CD14-positive monocyte (primary cell): ENCODE data around the gene CIB4. TPM values are rescaled to one million over a fixed set of nuclear protein-coding genes. Genes with fewer than 3 reads are reported as not detected.

Experiments
- DNase-seq, 3 donors: peaks; one replicate each; pipeline ENCODE4 v3.0.0-alpha.2; 2011 to 2022
- H2AFZ ChIP-seq: 2 replicates; pipeline ENCODE4 v1.6.0; 2012; ENCODE audit warnings: mild to moderate bottlenecking, low read depth, low read length, inconsistent platforms; ENCODE audit not compliant: insufficient read depth, poor library complexity, severe bottlenecking
- H3K27ac ChIP-seq, 2 donors: 1 replicate in 1 of 2; 2 replicates in 1 of 2; pipeline ENCODE4 v1.5.1; 2012 to 2013; ENCODE audit warnings: low read length in 2 of 2, control low read depth in 1 of 2, inconsistent platforms in 1 of 2, low read depth in 1 of 2, mild to moderate bottlenecking in 1 of 2
- H3K27me3 ChIP-seq, 2 donors: one replicate each; pipeline versions ENCODE4 v1.6.0 to v1.6.1; 2011 to 2013; ENCODE audit warnings: low read length in 2 of 2; ENCODE audit not compliant: control insufficient read depth in 2 of 2, insufficient read depth in 2 of 2
- H3K36me3 ChIP-seq, 2 donors: replicated peaks in 1 of 2; 1 replicate in 1 of 2; 2 replicates in 1 of 2; pipeline versions ENCODE4 v1.5.1 to v1.6.1; 2012 to 2013; ENCODE audit warnings: low read length in 2 of 2, control low read depth in 1 of 2, inconsistent platforms in 1 of 2, mild to moderate bottlenecking in 1 of 2; ENCODE audit not compliant: insufficient read depth in 2 of 2, control insufficient read depth in 1 of 2
- H3K4me1 ChIP-seq, 2 donors: 1 replicate in 1 of 2; 2 replicates in 1 of 2; pipeline versions ENCODE4 v1.5.1 to v1.6.1; 2012 to 2013; ENCODE audit warnings: low read length in 2 of 2, control low read depth in 1 of 2, inconsistent platforms in 1 of 2, mild to moderate bottlenecking in 1 of 2, moderate library complexity in 1 of 2; ENCODE audit not compliant: insufficient read depth in 2 of 2, control insufficient read depth in 1 of 2
- H3K4me2 ChIP-seq: replicated peaks from 2 replicates; pipeline ENCODE3; 2012; ENCODE audit warnings: low read length, moderate library complexity, mild to moderate bottlenecking; ENCODE audit not compliant: poor library complexity, severe bottlenecking; ENCODE audit errors: extremely low read depth
- H3K4me3 ChIP-seq, 3 experiments: fragments of 200-600 bp in 1 of 3; sonication (generic) in 1 of 3; replicated peaks in 1 of 3; 1 replicate in 2 of 3; 2 replicates in 1 of 3; pipeline ENCODE4 v1.5.1; 2011 to 2013; ENCODE audit warnings: low read length in 3 of 3, mild to moderate bottlenecking in 3 of 3, control low read depth in 2 of 3, low read depth in 2 of 3, inconsistent platforms in 1 of 3, moderate library complexity in 1 of 3
- H3K79me2 ChIP-seq: 2 replicates; pipeline ENCODE4 v1.6.0; 2012; ENCODE audit warnings: mild to moderate bottlenecking, control low read depth, inconsistent platforms, low read length, moderate library complexity; ENCODE audit not compliant: insufficient read depth
- H3K9ac ChIP-seq: 2 replicates; pipeline ENCODE4 v1.6.0; 2017; ENCODE audit warnings: low read length, mild to moderate bottlenecking; ENCODE audit not compliant: insufficient read depth, poor library complexity, severe bottlenecking
- H3K9me3 ChIP-seq, 2 donors: replicated peaks in 1 of 2; 1 replicate in 1 of 2; 2 replicates in 1 of 2; pipeline versions ENCODE4 v1.5.1 to v1.6.1; 2012 to 2013; ENCODE audit warnings: low read length in 2 of 2, control low read depth in 1 of 2; ENCODE audit not compliant: control insufficient read depth in 1 of 2, insufficient read depth in 1 of 2
- H4K20me1 ChIP-seq: 2 replicates; pipeline ENCODE4 v1.6.0; 2012; ENCODE audit warnings: mild to moderate bottlenecking, low read length, control low read depth, moderate library complexity; ENCODE audit not compliant: insufficient read depth
- H3K27ac Mint-ChIP-seq, 7 donors: one replicate each; pipeline ENCODE4 v1.8.0; 2020; ENCODE audit warnings: mild to moderate bottlenecking in 7 of 7, mixed read lengths in 7 of 7, moderate library complexity in 6 of 7, inconsistent platforms in 2 of 7
- H3K27me3 Mint-ChIP-seq, 3 donors: one replicate each; pipeline ENCODE4 v1.8.0; 2021 to 2022; ENCODE audit warnings: low read depth in 3 of 3, mild to moderate bottlenecking in 3 of 3, mixed read lengths in 3 of 3, moderate library complexity in 3 of 3, inconsistent platforms in 1 of 3
- H3K36me3 Mint-ChIP-seq, 2 donors: one replicate each; pipeline ENCODE4 v1.8.0; 2020; ENCODE audit warnings: mixed read lengths in 2 of 2, inconsistent platforms in 1 of 2, mild to moderate bottlenecking in 1 of 2
- H3K4me1 Mint-ChIP-seq: one replicate; pipeline ENCODE4 v1.8.0; 2020; ENCODE audit warnings: mild to moderate bottlenecking, mixed read lengths
- H3K4me3 Mint-ChIP-seq, 2 donors: one replicate each; pipeline ENCODE4 v1.8.0; 2020; ENCODE audit warnings: mild to moderate bottlenecking in 2 of 2, mixed read lengths in 2 of 2, moderate library complexity in 1 of 2
- H3K9me3 Mint-ChIP-seq, 7 donors: one replicate each; pipeline ENCODE4 v1.8.0; 2020 to 2022; ENCODE audit warnings: mixed read lengths in 7 of 7, mild to moderate bottlenecking in 6 of 7, moderate library complexity in 6 of 7, inconsistent platforms in 2 of 7
- WGBS: methylation state at CpG from one replicate; pipeline ENCODE4 v1.1.5; 2013; ENCODE audit warnings: missing lambda C conversion rate; ENCODE audit not compliant: insufficient coverage; 5-methylcytosine and 5-hydroxymethylcytosine counted together
- intact Hi-C, 2 donors: fragments of 100-400 bp; cut with micrococcal nuclease; formaldehyde crosslinking; loops; one replicate each; pipeline versions ENCODE4 v1.15.0 to v1.15.1; 2023
- polyA plus RNA-seq, 3 donors: library from polyadenylated mRNA; depleted of rRNA in 1 of 3; unstranded in 2 of 3; stranded (reverse) in 1 of 3; fragments of 300-500 nt in 2 of 3; fragments of >200 nt in 1 of 3; fragmentation: Illumina TruSeq in 2 of 3; gene quantifications; 1 replicate in 2 of 3; 2 replicates in 1 of 3; pipeline ENCODE4 v1.2.3, GENCODE V29; 2012 to 2021
- TF ChIP-seq, protein P1 (sequence below): fragments of 200-600 bp; IDR thresholded peaks from one replicate; pipeline ENCODE4 v1.8.0; 2022; ENCODE audit warnings: antibody characterized with exemption, mild to moderate bottlenecking

CIB4 gene
- polyA plus RNA-seq, 3 donors, result not detected

DNA sequence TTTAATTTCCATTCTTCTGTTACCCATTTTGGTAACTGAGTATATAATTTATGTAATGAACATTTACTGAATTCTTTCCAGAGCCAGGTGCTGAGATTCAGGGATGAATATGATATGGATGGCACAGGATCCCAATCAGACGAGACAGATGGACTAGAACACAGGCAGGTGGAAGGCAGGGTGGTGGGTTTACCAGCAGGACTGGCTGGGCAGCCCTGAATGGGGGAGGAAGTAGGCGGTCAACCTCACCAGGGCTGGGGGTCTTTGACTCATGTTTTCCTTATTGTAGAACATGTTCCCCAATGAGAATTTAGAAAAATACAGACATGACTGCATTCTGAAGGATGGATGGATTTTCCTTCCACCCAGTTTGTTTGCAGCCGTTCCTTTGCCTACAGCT lies 80.3 kb downstream of the CIB4 start:
- intact Hi-C loops, result no loop called here
- Mint-ChIP-seq H3K36me3 (no peaks in the 10 kb centered on the region), H3K27ac (no peak overlapping the region), H3K9me3 (peaks cover 0 to 6% (median 0%) of the 10 kb centered on the region in 7 donors), H3K27me3 (peaks cover 66 to 80% (median 68%) of the 10 kb centered on the region in 3 donors), H3K4me3 (peak overlapping the region in 1 of 2 donors; percentile 30), H3K4me1 (peaks cover 10% of the 10 kb centered on the region)
- no peak for DNase-seq
- no peak overlapping the region for H3K4me2 ChIP-seq
- H3K4me1 ChIP-seq, result peaks cover 7 to 12% of the 10 kb centered on the region in 2 donors
- no peaks in the 10 kb centered on the region for H4K20me1 ChIP-seq
- TF ChIP-seq, protein P1, sequence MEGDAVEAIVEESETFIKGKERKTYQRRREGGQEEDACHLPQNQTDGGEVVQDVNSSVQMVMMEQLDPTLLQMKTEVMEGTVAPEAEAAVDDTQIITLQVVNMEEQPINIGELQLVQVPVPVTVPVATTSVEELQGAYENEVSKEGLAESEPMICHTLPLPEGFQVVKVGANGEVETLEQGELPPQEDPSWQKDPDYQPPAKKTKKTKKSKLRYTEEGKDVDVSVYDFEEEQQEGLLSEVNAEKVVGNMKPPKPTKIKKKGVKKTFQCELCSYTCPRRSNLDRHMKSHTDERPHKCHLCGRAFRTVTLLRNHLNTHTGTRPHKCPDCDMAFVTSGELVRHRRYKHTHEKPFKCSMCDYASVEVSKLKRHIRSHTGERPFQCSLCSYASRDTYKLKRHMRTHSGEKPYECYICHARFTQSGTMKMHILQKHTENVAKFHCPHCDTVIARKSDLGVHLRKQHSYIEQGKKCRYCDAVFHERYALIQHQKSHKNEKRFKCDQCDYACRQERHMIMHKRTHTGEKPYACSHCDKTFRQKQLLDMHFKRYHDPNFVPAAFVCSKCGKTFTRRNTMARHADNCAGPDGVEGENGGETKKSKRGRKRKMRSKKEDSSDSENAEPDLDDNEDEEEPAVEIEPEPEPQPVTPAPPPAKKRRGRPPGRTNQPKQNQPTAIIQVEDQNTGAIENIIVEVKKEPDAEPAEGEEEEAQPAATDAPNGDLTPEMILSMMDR, result no peak
- no peak overlapping the region for H3K27ac ChIP-seq
- peaks cover 0 to 4% of the 10 kb centered on the region in 2 donors for H3K9me3 ChIP-seq
- peaks cover 14 to 69% of the 10 kb centered on the region in 2 donors for H3K27me3 ChIP-seq
- 90% methylated on average over 1 of the region's 3 CpGs for WGBS
- H3K36me3 ChIP-seq, result no peaks in the 10 kb centered on the region
- no peak overlapping the region for H3K4me3 ChIP-seq
- H3K79me2 ChIP-seq, result no peaks in the 10 kb centered on the region
- H2AFZ ChIP-seq, result no peak overlapping the region
- no peak overlapping the region for H3K9ac ChIP-seq

DNA sequence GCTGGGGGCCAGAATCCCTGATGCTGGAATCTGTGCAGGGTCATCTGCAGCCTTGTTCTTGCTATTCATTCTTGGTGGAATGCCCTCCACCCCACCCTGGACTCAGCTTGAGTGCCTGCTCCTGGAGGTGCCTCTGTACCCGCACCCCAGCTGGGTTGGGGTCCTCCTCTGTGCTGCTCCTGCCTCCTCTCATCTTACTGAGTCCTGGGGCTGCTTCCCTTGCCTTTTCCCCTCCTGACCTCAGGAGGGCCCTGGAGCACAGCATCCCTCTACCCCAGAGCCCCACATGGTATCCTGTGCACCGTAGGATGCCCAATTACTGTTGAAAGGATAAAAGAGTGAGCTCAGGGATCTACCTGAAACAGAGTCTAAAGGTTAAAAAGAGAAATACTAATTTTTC lies 81.6 kb downstream of the CIB4 start:
- TF ChIP-seq, protein P1, result no peak

More for the DNA sequence above, 81.6 kb downstream of the CIB4 start:
- Mint-ChIP-seq H3K9me3 (peaks cover 0 to 6% (median 0%) of the 10 kb centered on the region in 7 donors), H3K4me3 (peak overlapping the region in 1 of 2 donors; percentile 62), H3K36me3 (no peaks in the 10 kb centered on the region), H3K27me3 (peaks cover 56 to 72% (median 64%) of the 10 kb centered on the region in 3 donors), H3K27ac (no peak overlapping the region), H3K4me1 (peaks cover 10% of the 10 kb centered on the region)
- WGBS, result 92% methylated on average over 1 of the region's 2 CpGs
- H3K79me2 ChIP-seq, result no peaks in the 10 kb centered on the region
- H3K27ac ChIP-seq, result no peak overlapping the region
- H3K4me1 ChIP-seq, result peaks cover 7 to 12% of the 10 kb centered on the region in 2 donors
- peaks cover 0 to 4% of the 10 kb centered on the region in 2 donors for H3K9me3 ChIP-seq
- intact Hi-C loops, result no loop called here
- no peak overlapping the region for H3K4me3 ChIP-seq
- H2AFZ ChIP-seq, result no peak overlapping the region
- no peaks in the 10 kb centered on the region for H3K36me3 ChIP-seq
- no peak for DNase-seq
- no peak overlapping the region for H3K4me2 ChIP-seq
- H3K27me3 ChIP-seq, result peaks cover 14 to 67% of the 10 kb centered on the region in 2 donors
- no peak overlapping the region for H3K9ac ChIP-seq
- no peaks in the 10 kb centered on the region for H4K20me1 ChIP-seq
